Pons (tissue), 1 donor: ENCODE measurements around the gene CNPPD1.

Experiments
- DNase-seq: peaks from one replicate; pipeline ENCODE4 v3.0.0-alpha.2; 2016; ENCODE audit warnings: low spot score

CNPPD1 gene

GRCh38 chr2:219122202-219122980, 54.3 kb downstream of the CNPPD1 start:
- no peak for DNase-seq
